B cell (primary cell): Measurements from ENCODE around the gene GPR61. TPM values are rescaled to one million over a fixed set of nuclear protein-coding genes. Genes with fewer than 3 reads are reported as not detected.

Source experiments
- ATAC-seq: fragments of 200-7000 bp; cut with Tn5 transposase; one replicate; pipeline ENCODE4 v1.10.0; 2021; ENCODE audit warnings: low read depth, mild to moderate bottlenecking, moderate number of reproducible peaks, moderate library complexity
- CTCF ChIA-PET: fragments of 350-600 bp; sonication (Branson Sonifier 250); formaldehyde crosslinking; loops from one replicate; lab custom pipeline; 2021; ENCODE audit warnings: antibody characterized with exemption, inconsistent platforms; lab: Charles Lee
- POLR2A ChIA-PET: fragments of 350-600 bp; sonication (Branson Sonifier 250); formaldehyde crosslinking; loops from one replicate; lab custom pipeline; 2021; ENCODE audit warnings: antibody characterized with exemption; lab: Charles Lee
- DNase-seq: peaks from one replicate; pipeline ENCODE4 v3.0.0; 2013
- H2AFZ ChIP-seq: 2 replicates; pipeline ENCODE4 v1.6.1; 2012; ENCODE audit warnings: mild to moderate bottlenecking, low read depth, low read length; ENCODE audit not compliant: insufficient read depth, poor library complexity, severe bottlenecking
- H3K27ac ChIP-seq, 2 donors: 1 replicate in 1 of 2; 2 replicates in 1 of 2; pipeline ENCODE4 v1.5.1; 2012 to 2013; ENCODE audit warnings: low read length in 2 of 2, mild to moderate bottlenecking in 2 of 2, moderate library complexity in 1 of 2
- H3K27me3 ChIP-seq, 4 experiments: fragments of 200-600 bp in 1 of 4; sonication (generic) in 1 of 4; replicated peaks in 1 of 4; 1 replicate in 2 of 4; 2 replicates in 2 of 4; pipeline versions ENCODE4 v1.6.1 to v1.7.0; 2013 to 2016; ENCODE audit warnings: low read length in 3 of 4, mild to moderate bottlenecking in 2 of 4, mixed read lengths in 1 of 4, moderate library complexity in 1 of 4; ENCODE audit not compliant: insufficient read depth in 4 of 4, control insufficient read depth in 3 of 4; ENCODE audit errors: control extremely low read depth in 1 of 4
- H3K36me3 ChIP-seq, 2 experiments: replicated peaks in 1 of 2; 1 replicate in 1 of 2; 2 replicates in 1 of 2; pipeline versions ENCODE4 v1.6.1 to v1.7.1; 2013; ENCODE audit warnings: low read length in 1 of 2; ENCODE audit not compliant: insufficient read depth in 2 of 2, control insufficient read depth in 1 of 2; ENCODE audit errors: control extremely low read depth in 1 of 2, extremely low read depth in 1 of 2
- H3K4me1 ChIP-seq, 2 donors: fragments of 200-600 bp in 1 of 2; sonication (generic) in 1 of 2; 1 replicate in 1 of 2; 2 replicates in 1 of 2; pipeline versions ENCODE4 v1.5.1 to v1.6.1; 2013 to 2017; ENCODE audit warnings: low read length in 2 of 2; ENCODE audit not compliant: control insufficient read depth in 2 of 2, insufficient read depth in 2 of 2
- H3K4me2 ChIP-seq: replicated peaks from 2 replicates; pipeline ENCODE3; 2012; ENCODE audit warnings: mild to moderate bottlenecking, low read depth, low read length; ENCODE audit not compliant: poor library complexity, severe bottlenecking
- H3K4me3 ChIP-seq, 5 experiments: fragments of 200-600 bp in 1 of 5; sonication (generic) in 1 of 5; 1 replicate in 3 of 5; 2 replicates in 2 of 5; pipeline versions ENCODE4 v1.5.1 to v1.7.0; 2011 to 2016; ENCODE audit warnings: low read length in 4 of 5, mild to moderate bottlenecking in 4 of 5, low read depth in 2 of 5, control low read depth in 1 of 5, moderate library complexity in 1 of 5; ENCODE audit not compliant: insufficient read depth in 1 of 5; ENCODE audit errors: control extremely low read depth in 1 of 5, extremely low read depth in 1 of 5
- H3K79me2 ChIP-seq: fragments of 200-600 bp; sonication (generic); one replicate; pipeline ENCODE4 v1.6.0; 2016; ENCODE audit warnings: low read length; ENCODE audit not compliant: control insufficient read depth, insufficient read depth
- H3K9ac ChIP-seq: fragments of 200-600 bp; sonication (generic); 2 replicates; pipeline ENCODE4 v1.6.1; 2017; ENCODE audit warnings: mild to moderate bottlenecking, low read length, moderate library complexity
- H3K9me3 ChIP-seq, 3 donors: one replicate each; pipeline versions ENCODE4 v1.6.1 to v1.7.1; 2013; ENCODE audit warnings: low read length in 2 of 3; ENCODE audit not compliant: control insufficient read depth in 2 of 3, insufficient read depth in 1 of 3; ENCODE audit errors: control extremely low read depth in 1 of 3
- H4K20me1 ChIP-seq: 2 replicates; pipeline ENCODE4 v1.6.0; 2012; ENCODE audit warnings: mild to moderate bottlenecking, low read length; ENCODE audit not compliant: insufficient read depth, control insufficient read depth, poor library complexity, severe bottlenecking
- H3K27ac Mint-ChIP-seq: one replicate; pipeline ENCODE4 v1.8.0; 2021; ENCODE audit warnings: mixed read lengths
- H3K27me3 Mint-ChIP-seq: one replicate; pipeline ENCODE4 v1.8.0; 2021; ENCODE audit warnings: mixed read lengths
- H3K4me1 Mint-ChIP-seq: one replicate; pipeline ENCODE4 v1.8.0; 2021; ENCODE audit warnings: mixed read lengths
- H3K4me3 Mint-ChIP-seq: one replicate; pipeline ENCODE4 v1.8.0; 2021; ENCODE audit warnings: mixed read lengths
- H3K9me3 Mint-ChIP-seq: one replicate; pipeline ENCODE4 v1.8.0; 2022; ENCODE audit warnings: mixed read lengths; ENCODE audit not compliant: insufficient read depth
- EZH2 ChIP-seq: IDR thresholded peaks from 2 replicates; pipeline ENCODE4 v1.6.1; 2012; ENCODE audit warnings: borderline replicate concordance, low read depth, mild to moderate bottlenecking, moderate library complexity, low read length; ENCODE audit not compliant: insufficient read depth, poor library complexity, severe bottlenecking
- WGBS: methylation state at CpG from one replicate; pipeline ENCODE4 v1.1.5; 2013; ENCODE audit warnings: missing lambda C conversion rate; ENCODE audit not compliant: insufficient coverage; 5-methylcytosine and 5-hydroxymethylcytosine counted together
- intact Hi-C: fragments of 100-400 bp; cut with micrococcal nuclease; formaldehyde crosslinking; loops from one replicate; pipeline ENCODE4 v1.10.0; 2022
- polyA plus RNA-seq: library from polyadenylated mRNA; depleted of rRNA; stranded (reverse); fragments of >200 nt; gene quantifications from 2 replicates; pipeline ENCODE4 v1.2.3, GENCODE V29; 2012
- total RNA-seq, 2 donors: library from RNA; stranded (reverse); fragments of 120-200 nt in 1 of 2; gene quantifications; 1 replicate in 1 of 2; 2 replicates in 1 of 2; pipeline versions ENCODE4 v1.2.3 to v1.2.4, GENCODE V29; 2013 to 2022
- TF ChIP-seq, protein P1 (sequence below): fragments of 200-600 bp; IDR thresholded peaks from one replicate; pipeline ENCODE4 v1.8.0; 2022; ENCODE audit warnings: antibody characterized with exemption, mild to moderate bottlenecking

GPR61 gene
- total and polyA plus RNA-seq, 2 donors (not counting 1 experiment from before 2014, with no cell fraction given): not detected

DNA sequence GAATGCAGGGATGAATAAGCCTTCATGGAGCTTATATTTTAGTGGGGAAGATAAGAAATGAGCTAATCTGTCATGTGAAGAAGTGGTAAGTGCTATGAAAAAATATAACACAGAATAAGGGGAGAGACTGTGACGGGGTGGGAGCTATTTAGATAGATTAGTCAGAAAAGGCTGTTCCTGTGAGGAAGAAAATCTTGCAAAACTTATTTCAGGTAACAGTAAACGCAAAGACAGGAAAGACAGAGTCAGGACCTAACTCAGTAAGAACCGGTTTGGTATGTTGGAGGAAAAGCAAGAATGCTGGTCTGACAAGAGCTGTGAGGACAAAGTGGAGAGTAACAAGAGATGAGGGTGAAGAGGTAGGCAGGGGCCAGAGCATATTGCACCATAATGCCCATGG lies 30.7 kb downstream of the GPR61 start:
- H3K79me2 ChIP-seq: peaks cover 80% of the 10 kb centered on the region
- CTCF ChIA-PET: interaction anchor here (0.6 to 2.7 kb wide), 3 partner anchors 22 to 121 kb away, joined by 3 to 10 read pairs (median 4); partner anchors contain the start of gene GNAI3
- no peak overlapping the region for H3K27ac Mint-ChIP-seq
- ATAC-seq: no peak
- no peaks in the 10 kb centered on the region for H3K9me3 ChIP-seq
- no peaks in the 10 kb centered on the region for H3K27me3 Mint-ChIP-seq
- H2AFZ ChIP-seq: no peak overlapping the region
- no peak overlapping the region for H3K4me2 ChIP-seq
- no peak for DNase-seq
- no peak overlapping the region for H3K27ac ChIP-seq
- POLR2A ChIA-PET: interaction anchor here (1.3 kb wide), 1 partner anchor 22 kb away, joined by 3 read pairs; the partner anchor contains the start of gene GNAI3
- TF ChIP-seq EZH2: no peak
- TF ChIP-seq, protein P1, sequence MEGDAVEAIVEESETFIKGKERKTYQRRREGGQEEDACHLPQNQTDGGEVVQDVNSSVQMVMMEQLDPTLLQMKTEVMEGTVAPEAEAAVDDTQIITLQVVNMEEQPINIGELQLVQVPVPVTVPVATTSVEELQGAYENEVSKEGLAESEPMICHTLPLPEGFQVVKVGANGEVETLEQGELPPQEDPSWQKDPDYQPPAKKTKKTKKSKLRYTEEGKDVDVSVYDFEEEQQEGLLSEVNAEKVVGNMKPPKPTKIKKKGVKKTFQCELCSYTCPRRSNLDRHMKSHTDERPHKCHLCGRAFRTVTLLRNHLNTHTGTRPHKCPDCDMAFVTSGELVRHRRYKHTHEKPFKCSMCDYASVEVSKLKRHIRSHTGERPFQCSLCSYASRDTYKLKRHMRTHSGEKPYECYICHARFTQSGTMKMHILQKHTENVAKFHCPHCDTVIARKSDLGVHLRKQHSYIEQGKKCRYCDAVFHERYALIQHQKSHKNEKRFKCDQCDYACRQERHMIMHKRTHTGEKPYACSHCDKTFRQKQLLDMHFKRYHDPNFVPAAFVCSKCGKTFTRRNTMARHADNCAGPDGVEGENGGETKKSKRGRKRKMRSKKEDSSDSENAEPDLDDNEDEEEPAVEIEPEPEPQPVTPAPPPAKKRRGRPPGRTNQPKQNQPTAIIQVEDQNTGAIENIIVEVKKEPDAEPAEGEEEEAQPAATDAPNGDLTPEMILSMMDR: no peak
- H3K27me3 ChIP-seq: no peaks in the 10 kb centered on the region
- peaks cover 30% of the 10 kb centered on the region for H3K4me1 Mint-ChIP-seq
- intact Hi-C loops: no loop called here
- peaks cover 23 to 36% of the 10 kb centered on the region in 2 donors for H3K4me1 ChIP-seq
- no peak overlapping the region for H3K4me3 Mint-ChIP-seq
- no peak overlapping the region for H3K9ac ChIP-seq
- no peaks in the 10 kb centered on the region for H3K9me3 Mint-ChIP-seq
- no peak overlapping the region for H3K4me3 ChIP-seq
- peaks cover 46% of the 10 kb centered on the region for H4K20me1 ChIP-seq
- H3K36me3 ChIP-seq: peaks cover 0 to 5% of the 10 kb centered on the region in 2 experiments
- WGBS: 96% methylated on average over 3 of the region's 3 CpGs

DNA sequence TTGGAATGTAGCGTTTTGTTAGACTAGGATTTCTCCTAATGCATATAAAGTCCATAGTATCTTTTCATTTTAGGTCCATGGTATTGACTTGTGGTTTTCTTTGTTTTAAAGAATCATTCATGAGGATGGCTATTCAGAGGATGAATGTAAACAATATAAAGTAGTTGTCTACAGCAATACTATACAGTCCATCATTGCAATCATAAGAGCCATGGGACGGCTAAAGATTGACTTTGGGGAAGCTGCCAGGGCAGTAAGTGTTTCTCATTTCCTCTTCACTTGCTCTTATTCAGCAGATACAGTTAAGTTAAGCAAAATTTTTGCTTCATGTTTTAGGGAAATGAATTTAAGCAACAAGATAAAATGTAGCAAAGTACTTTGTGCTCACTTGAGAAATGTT lies 34.1 kb downstream of the GPR61 start:
- H3K27ac ChIP-seq: peak overlapping the region in 1 of 2 donors; percentile 34
- no peak overlapping the region for H3K4me3 ChIP-seq
- Mint-ChIP-seq H3K27me3 (no peaks in the 10 kb centered on the region), H3K4me1 (peaks cover 21% of the 10 kb centered on the region), H3K9me3 (no peaks in the 10 kb centered on the region), H3K4me3 (no peak overlapping the region), H3K27ac (no peak overlapping the region)
- WGBS: no CpG with 5 or more reads among the region's 2 CpGs
- peaks cover 68% of the 10 kb centered on the region for H3K79me2 ChIP-seq
- no peak overlapping the region for H2AFZ ChIP-seq
- DNase-seq (peak; percentile 23), ATAC-seq (no peak)
- ChIA-PET POLR2A (no interaction called here), CTCF (interaction anchor here (1.3 kb wide), 1 partner anchor 8 kb away, joined by 3 read pairs; no protein-coding TSS in a partner anchor)
- no peak overlapping the region for H3K4me2 ChIP-seq
- H3K27me3 ChIP-seq: no peaks in the 10 kb centered on the region
- intact Hi-C loops: no loop called here
- peaks cover 16 to 22% of the 10 kb centered on the region in 2 donors for H3K4me1 ChIP-seq
- TF ChIP-seq, protein P1: no peak
- no peak for TF ChIP-seq EZH2
- H3K9me3 ChIP-seq: no peaks in the 10 kb centered on the region
- peaks cover 7 to 17% of the 10 kb centered on the region in 2 experiments for H3K36me3 ChIP-seq
- H3K9ac ChIP-seq: no peak overlapping the region
- H4K20me1 ChIP-seq: peaks cover 40% of the 10 kb centered on the region
